Neural crest cell (in vitro differentiated cells): ENCODE data around the gene LRTM1. TPM values are rescaled to one million over a fixed set of nuclear protein-coding genes. Genes with fewer than 3 reads are reported as not detected.

Source experiments
- DNase-seq: peaks from one replicate; pipeline ENCODE4 v3.0.0; 2021; ENCODE audit warnings: low read depth, mixed read lengths, low spot score
- H3K27ac Mint-ChIP-seq: one replicate; pipeline ENCODE4 v1.8.0; 2021; ENCODE audit warnings: mild to moderate bottlenecking, mixed read lengths; ENCODE audit not compliant: unreplicated experiment
- H3K27me3 Mint-ChIP-seq: 2 replicates; pipeline ENCODE4 v1.8.0; 2021; ENCODE audit warnings: low read depth, mild to moderate bottlenecking, mixed read lengths
- H3K36me3 Mint-ChIP-seq: 2 replicates; pipeline ENCODE4 v1.8.0; 2021; ENCODE audit warnings: low read depth, mild to moderate bottlenecking, mixed read lengths
- H3K4me1 Mint-ChIP-seq: 2 replicates; pipeline ENCODE4 v1.8.0; 2021; ENCODE audit warnings: mixed read lengths
- H3K4me3 Mint-ChIP-seq: one replicate; pipeline ENCODE4 v1.8.0; 2021; ENCODE audit warnings: mild to moderate bottlenecking, mixed read lengths
- H3K9me3 Mint-ChIP-seq: 2 replicates; pipeline ENCODE4 v1.8.0; 2021; ENCODE audit warnings: mixed read lengths
- total RNA-seq: library from RNA; stranded (reverse); gene quantifications from 2 replicates; pipeline ENCODE4 v1.2.1, GENCODE V29; 2021
- TF ChIP-seq, protein P1 (sequence below): fragments of 200-600 bp; sonication (generic); conservative IDR thresholded peaks from 2 replicates; pipeline ENCODE4 v1.5.0; 2021; ENCODE audit warnings: antibody characterized with exemption, mild to moderate bottlenecking

LRTM1 gene
- total RNA-seq, 1 donor from 2014 or later, result not detected

DNA sequence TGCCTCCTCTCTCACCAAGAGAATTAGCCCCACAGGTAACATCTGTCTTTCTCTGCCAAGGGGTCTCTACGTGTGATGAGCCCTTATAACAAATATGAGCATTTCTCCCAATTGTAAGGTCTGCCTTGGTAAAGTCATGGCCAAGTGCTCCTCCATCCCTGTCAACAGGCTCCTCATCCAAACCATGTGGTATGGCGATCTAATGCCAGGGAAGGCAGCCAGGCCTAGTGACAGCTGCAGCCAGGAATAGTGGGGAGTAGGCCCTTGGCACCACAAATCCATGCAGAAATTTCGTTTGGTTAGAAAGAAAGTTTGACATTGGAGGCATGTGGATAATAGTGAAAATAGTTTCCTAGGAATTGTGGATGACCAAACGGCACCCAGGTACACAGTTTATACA lies 4.7 kb upstream of the LRTM1 start:
- H3K27me3 Mint-ChIP-seq, result no peaks in the 10 kb centered on the region
- H3K4me3 Mint-ChIP-seq, result no peak overlapping the region
- no peaks in the 10 kb centered on the region for H3K9me3 Mint-ChIP-seq
- no peaks in the 10 kb centered on the region for H3K36me3 Mint-ChIP-seq
- TF ChIP-seq, protein P1, sequence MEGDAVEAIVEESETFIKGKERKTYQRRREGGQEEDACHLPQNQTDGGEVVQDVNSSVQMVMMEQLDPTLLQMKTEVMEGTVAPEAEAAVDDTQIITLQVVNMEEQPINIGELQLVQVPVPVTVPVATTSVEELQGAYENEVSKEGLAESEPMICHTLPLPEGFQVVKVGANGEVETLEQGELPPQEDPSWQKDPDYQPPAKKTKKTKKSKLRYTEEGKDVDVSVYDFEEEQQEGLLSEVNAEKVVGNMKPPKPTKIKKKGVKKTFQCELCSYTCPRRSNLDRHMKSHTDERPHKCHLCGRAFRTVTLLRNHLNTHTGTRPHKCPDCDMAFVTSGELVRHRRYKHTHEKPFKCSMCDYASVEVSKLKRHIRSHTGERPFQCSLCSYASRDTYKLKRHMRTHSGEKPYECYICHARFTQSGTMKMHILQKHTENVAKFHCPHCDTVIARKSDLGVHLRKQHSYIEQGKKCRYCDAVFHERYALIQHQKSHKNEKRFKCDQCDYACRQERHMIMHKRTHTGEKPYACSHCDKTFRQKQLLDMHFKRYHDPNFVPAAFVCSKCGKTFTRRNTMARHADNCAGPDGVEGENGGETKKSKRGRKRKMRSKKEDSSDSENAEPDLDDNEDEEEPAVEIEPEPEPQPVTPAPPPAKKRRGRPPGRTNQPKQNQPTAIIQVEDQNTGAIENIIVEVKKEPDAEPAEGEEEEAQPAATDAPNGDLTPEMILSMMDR, result no peak
- no peak for DNase-seq
- peaks cover 71% of the 10 kb centered on the region for H3K4me1 Mint-ChIP-seq
- no peak overlapping the region for H3K27ac Mint-ChIP-seq

DNA sequence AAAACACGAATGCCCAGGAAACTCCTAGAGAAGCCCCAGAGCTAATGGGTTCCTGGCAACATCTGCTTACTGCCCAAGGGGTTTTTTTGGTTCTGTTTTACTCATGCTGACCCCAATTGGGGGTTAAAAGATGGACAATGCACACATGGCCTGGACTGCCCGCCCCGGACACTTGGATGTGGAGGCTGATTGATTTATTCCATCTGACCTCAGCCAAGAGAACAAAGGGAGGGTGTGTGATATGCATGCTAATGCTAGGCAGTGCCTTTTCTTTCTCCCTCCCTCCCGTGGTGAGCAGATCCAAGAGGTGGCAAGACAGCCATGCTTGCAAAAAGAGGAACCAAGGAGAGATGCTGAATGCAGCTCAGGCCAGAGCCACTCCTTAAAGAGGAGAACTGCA lies 3.3 kb upstream of the LRTM1 start:
- peak overlapping the region; percentile 32 for H3K4me3 Mint-ChIP-seq
- TF ChIP-seq, protein P1, result no peak

DNA sequence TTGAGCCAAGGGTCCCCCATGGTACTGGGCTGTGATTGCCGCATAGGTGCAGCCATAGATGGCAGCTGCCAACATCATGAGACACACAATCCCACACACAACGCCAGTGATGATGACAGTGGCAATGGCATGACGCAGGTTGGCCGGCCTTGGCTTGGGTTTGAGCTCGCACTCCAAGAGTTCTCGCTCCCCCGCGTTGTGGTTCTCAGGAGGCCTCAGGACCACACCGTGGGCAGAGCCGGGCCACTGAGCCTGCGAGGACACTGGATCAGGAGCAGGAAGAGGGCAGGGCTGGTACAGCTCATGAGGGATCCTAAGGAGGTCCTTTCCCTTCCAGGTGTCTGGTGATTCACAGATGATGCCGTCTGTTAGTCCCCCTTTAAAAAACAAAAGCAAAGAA lies 9.3 kb downstream of the LRTM1 start:
- TF ChIP-seq, protein P1, result no peak
- Mint-ChIP-seq H3K36me3 (peaks cover 6% of the 10 kb centered on the region), H3K4me1 (peaks cover 7% of the 10 kb centered on the region), H3K27me3 (no peaks in the 10 kb centered on the region), H3K4me3 (no peak overlapping the region), H3K27ac (no peak overlapping the region), H3K9me3 (peaks cover 12% of the 10 kb centered on the region)
- DNase-seq, result no peak

More for the DNA sequence above, 3.3 kb upstream of the LRTM1 start:
- Mint-ChIP-seq H3K4me1 (peaks cover 74% of the 10 kb centered on the region), H3K27me3 (no peaks in the 10 kb centered on the region), H3K27ac (peak overlapping the region; percentile 71), H3K9me3 (no peaks in the 10 kb centered on the region), H3K36me3 (no peaks in the 10 kb centered on the region)
- peak; percentile 56 for DNase-seq

DNA sequence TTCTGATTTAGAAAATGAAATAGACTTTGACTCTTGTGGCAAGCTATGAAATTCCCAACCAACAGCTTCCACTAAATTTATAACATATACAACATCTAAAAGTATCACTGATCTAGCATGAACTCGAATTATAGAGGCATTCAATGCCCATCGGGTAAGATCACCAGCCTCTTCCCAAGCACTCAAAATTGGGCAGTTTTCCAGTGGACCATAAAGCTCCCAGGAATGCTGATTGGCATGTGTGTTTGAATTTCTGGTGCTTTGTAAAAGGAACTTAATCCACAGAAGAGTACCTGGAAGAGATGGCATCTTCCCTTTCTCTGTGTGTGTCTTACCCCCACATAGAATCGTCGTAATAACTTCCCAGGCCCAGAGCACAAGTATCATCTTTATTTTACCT lies 10.0 kb downstream of the LRTM1 start:
- H3K9me3 Mint-ChIP-seq, result peaks cover 5% of the 10 kb centered on the region
- no peaks in the 10 kb centered on the region for H3K27me3 Mint-ChIP-seq
- H3K36me3 Mint-ChIP-seq, result peaks cover 1% of the 10 kb centered on the region
- TF ChIP-seq, protein P1, result no peak
- H3K27ac Mint-ChIP-seq, result no peak overlapping the region
- no peak overlapping the region for H3K4me3 Mint-ChIP-seq
- no peak for DNase-seq
- peaks cover 2% of the 10 kb centered on the region for H3K4me1 Mint-ChIP-seq

DNA sequence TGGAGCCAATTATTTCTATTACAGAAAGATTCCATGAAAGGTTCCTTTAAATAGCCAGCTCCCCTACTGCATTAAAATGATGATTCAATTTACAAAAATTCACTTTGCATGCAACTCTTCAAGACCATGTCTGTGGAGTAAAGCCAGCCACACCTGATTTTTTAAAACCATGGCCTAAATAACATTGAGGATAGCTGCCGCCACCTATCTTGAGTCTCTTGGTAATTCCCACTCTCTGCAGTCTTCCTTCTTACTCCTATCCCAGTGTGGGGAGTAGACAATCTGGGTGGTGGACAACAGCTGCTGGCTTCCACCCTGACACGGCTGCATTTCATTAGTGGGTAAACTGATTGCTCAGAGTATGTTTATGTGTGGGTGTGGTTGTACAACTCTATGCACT lies 10.7 kb downstream of the LRTM1 start:
- Mint-ChIP-seq H3K4me3 (no peak overlapping the region), H3K4me1 (no peaks in the 10 kb centered on the region), H3K27me3 (no peaks in the 10 kb centered on the region), H3K36me3 (no peaks in the 10 kb centered on the region), H3K9me3 (peaks cover 5% of the 10 kb centered on the region), H3K27ac (no peak overlapping the region)
- TF ChIP-seq, protein P1, result no peak
- DNase-seq, result no peak

DNA sequence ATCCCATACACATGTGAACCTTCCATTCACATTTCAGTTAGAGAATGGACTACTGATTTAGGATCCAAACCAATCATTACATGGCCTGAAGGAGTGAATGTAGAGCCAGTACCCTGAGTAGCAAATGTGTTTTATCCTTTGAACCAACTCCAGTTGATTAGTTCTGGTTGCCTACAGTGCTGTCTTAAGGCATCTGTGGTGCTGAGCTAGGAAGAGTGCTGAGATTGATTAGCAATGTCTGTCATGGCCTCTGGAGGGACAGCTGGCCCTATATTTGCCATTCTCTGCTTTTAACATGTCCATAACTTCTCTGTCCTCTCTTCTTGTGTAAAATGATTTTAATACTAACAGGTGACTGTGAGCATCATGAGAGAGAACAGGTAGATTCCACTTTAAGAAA lies 11.1 kb downstream of the LRTM1 start:
- H3K9me3 Mint-ChIP-seq, result peaks cover 6% of the 10 kb centered on the region

More for the DNA sequence above, 11.1 kb downstream of the LRTM1 start:
- Mint-ChIP-seq H3K4me1 (no peaks in the 10 kb centered on the region), H3K36me3 (no peaks in the 10 kb centered on the region), H3K27me3 (no peaks in the 10 kb centered on the region), H3K4me3 (no peak overlapping the region), H3K27ac (no peak overlapping the region)
- DNase-seq, result no peak
- TF ChIP-seq, protein P1, result no peak
